HEK293 (cell line): ENCODE measurements around the gene ABHD17A.

Experiments used
- KLF10 ChIP-seq: fragments of 450-650 bp; IDR thresholded peaks from 2 replicates; pipeline ENCODE4 v1.5.1; 2018; ENCODE audit warnings: missing biosample characterization, mild to moderate bottlenecking, missing genetic modification characterization
- KLF16 ChIP-seq: fragments of 450-650 bp; formaldehyde crosslinking; IDR thresholded peaks from 2 replicates; pipeline ENCODE4 v1.5.1; 2017; ENCODE audit warnings: missing biosample characterization, missing genetic modification characterization
- KLF9 ChIP-seq: fragments of 450-650 bp; formaldehyde crosslinking; IDR thresholded peaks from 2 replicates; pipeline ENCODE4 v1.5.1; 2016; ENCODE audit warnings: missing biosample characterization, missing genetic modification characterization, low read depth
- MEIS1 ChIP-seq: sonication (generic); formaldehyde crosslinking; IDR thresholded peaks from 2 replicates; pipeline ENCODE4 v1.8.1; 2022; ENCODE audit warnings: missing genetic modification reagents, mild to moderate bottlenecking, borderline replicate concordance
- SP2 ChIP-seq: fragments of 450-650 bp; formaldehyde crosslinking; IDR thresholded peaks from 2 replicates; pipeline ENCODE4 v1.5.1; 2016; ENCODE audit warnings: missing biosample characterization, missing genetic modification characterization
- TRIM28 ChIP-seq: IDR thresholded peaks from 2 replicates; pipeline ENCODE4 v1.6.1; 2011; ENCODE audit warnings: low read length, control low read depth, borderline replicate concordance
- ZBTB20 ChIP-seq: fragments of 450-650 bp; formaldehyde crosslinking; IDR thresholded peaks from 2 replicates; pipeline ENCODE4 v1.5.1; 2016; ENCODE audit warnings: missing biosample characterization, missing genetic modification characterization
- ZBTB44 ChIP-seq: fragments of 450-650 bp; IDR thresholded peaks from 2 replicates; pipeline ENCODE4 v1.5.1; 2018; ENCODE audit warnings: missing biosample characterization, mild to moderate bottlenecking, missing genetic modification characterization
- ZFHX2 ChIP-seq: fragments of 450-650 bp; formaldehyde crosslinking; conservative IDR thresholded peaks from 2 replicates; pipeline ENCODE4 v1.5.1; 2016; ENCODE audit warnings: missing biosample characterization, missing genetic modification characterization
- ZFP69B ChIP-seq: fragments of 450-650 bp; formaldehyde crosslinking; IDR thresholded peaks from 2 replicates; pipeline ENCODE4 v1.5.1; 2016; ENCODE audit warnings: missing biosample characterization, missing genetic modification characterization
- ZNF138 ChIP-seq: fragments of 450-650 bp; formaldehyde crosslinking; IDR thresholded peaks from 2 replicates; pipeline ENCODE4 v1.5.1; 2016; ENCODE audit warnings: missing biosample characterization, missing genetic modification characterization, borderline replicate concordance
- ZNF18 ChIP-seq: fragments of 450-650 bp; formaldehyde crosslinking; IDR thresholded peaks from 2 replicates; pipeline ENCODE4 v1.5.1; 2016; ENCODE audit warnings: missing biosample characterization, missing genetic modification characterization
- ZNF221 ChIP-seq: fragments of 450-650 bp; formaldehyde crosslinking; IDR thresholded peaks from 2 replicates; pipeline ENCODE4 v1.5.1; 2017; ENCODE audit warnings: missing biosample characterization, missing genetic modification characterization, borderline replicate concordance
- ZNF26 ChIP-seq: fragments of 450-650 bp; formaldehyde crosslinking; IDR thresholded peaks from 2 replicates; pipeline ENCODE4 v1.5.1; 2016; ENCODE audit warnings: missing biosample characterization, missing genetic modification characterization
- ZNF350 ChIP-seq: fragments of 450-650 bp; formaldehyde crosslinking; IDR thresholded peaks from 2 replicates; pipeline ENCODE4 v1.5.0; 2017; ENCODE audit warnings: missing biosample characterization, mild to moderate bottlenecking, missing genetic modification characterization
- ZNF488 ChIP-seq: fragments of 450-650 bp; formaldehyde crosslinking; IDR thresholded peaks from 2 replicates; pipeline ENCODE4 v1.5.1; 2016; ENCODE audit warnings: missing biosample characterization, missing genetic modification characterization
- ZNF501 ChIP-seq: fragments of 450-650 bp; formaldehyde crosslinking; IDR thresholded peaks from 2 replicates; pipeline ENCODE4 v1.5.1; 2016; ENCODE audit warnings: missing biosample characterization, missing genetic modification characterization
- ZNF513 ChIP-seq: fragments of 450-650 bp; IDR thresholded peaks from 2 replicates; pipeline ENCODE4 v1.5.1; 2018; ENCODE audit warnings: missing biosample characterization, missing genetic modification characterization
- ZNF530 ChIP-seq: fragments of 450-650 bp; formaldehyde crosslinking; IDR thresholded peaks from 2 replicates; pipeline ENCODE4 v1.5.1; 2016; ENCODE audit warnings: low read depth, missing biosample characterization, missing genetic modification characterization
- ZNF560 ChIP-seq: fragments of 450-650 bp; formaldehyde crosslinking; IDR thresholded peaks from 2 replicates; pipeline ENCODE4 v1.5.1; 2017; ENCODE audit warnings: missing biosample characterization, missing genetic modification characterization, borderline replicate concordance
- ZNF561 ChIP-seq: fragments of 450-650 bp; IDR thresholded peaks from 2 replicates; pipeline ENCODE4 v1.5.1; 2018; ENCODE audit warnings: missing biosample characterization, missing genetic modification characterization, borderline replicate concordance
- ZNF843 ChIP-seq: fragments of 450-650 bp; formaldehyde crosslinking; IDR thresholded peaks from 2 replicates; pipeline ENCODE4 v1.5.1; 2016; ENCODE audit warnings: missing biosample characterization, missing genetic modification characterization
- ZXDB ChIP-seq: fragments of 450-650 bp; formaldehyde crosslinking; IDR thresholded peaks from 2 replicates; pipeline ENCODE4 v1.5.1; 2016; ENCODE audit warnings: missing biosample characterization, missing genetic modification characterization
- TF ChIP-seq, protein P1 (sequence below): fragments of 450-650 bp; formaldehyde crosslinking; IDR thresholded peaks from 2 replicates; pipeline ENCODE4 v1.5.1; 2016; ENCODE audit warnings: missing biosample characterization, missing genetic modification characterization
- TF ChIP-seq, protein P2 (sequence below): fragments of 450-650 bp; formaldehyde crosslinking; IDR thresholded peaks from 2 replicates; pipeline ENCODE4 v1.5.1; 2016; ENCODE audit warnings: missing biosample characterization, missing genetic modification characterization
- TF ChIP-seq, protein P3 (sequence below): fragments of 450-650 bp; formaldehyde crosslinking; IDR thresholded peaks from 2 replicates; pipeline ENCODE4 v1.5.1; 2017; ENCODE audit warnings: missing biosample characterization, missing genetic modification characterization

Gene ABHD17A

GRCh38 chr19:1863638-1864479 is 21.4 kb downstream of the ABHD17A start (continued):
- TF ChIP-seq, protein P1, sequence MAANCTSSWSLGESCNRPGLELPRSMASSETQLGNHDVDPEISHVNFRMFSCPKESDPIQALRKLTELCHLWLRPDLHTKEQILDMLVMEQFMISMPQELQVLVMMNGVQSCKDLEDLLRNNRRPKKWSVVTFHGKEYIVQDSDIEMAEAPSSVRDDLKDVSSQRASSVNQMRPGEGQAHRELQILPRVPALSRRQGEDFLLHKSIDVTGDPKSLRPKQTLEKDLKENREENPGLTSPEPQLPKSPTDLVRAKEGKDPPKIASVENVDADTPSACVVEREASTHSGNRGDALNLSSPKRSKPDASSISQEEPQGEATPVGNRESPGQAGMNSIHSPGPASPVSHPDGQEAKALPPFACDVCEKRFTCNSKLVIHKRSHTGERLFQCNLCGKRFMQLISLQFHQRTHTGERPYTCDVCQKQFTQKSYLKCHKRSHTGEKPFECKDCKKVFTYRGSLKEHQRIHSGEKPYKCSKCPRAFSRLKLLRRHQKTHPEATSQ (tag by site-specific recombination) = no peak
- TF ChIP-seq, protein P2, sequence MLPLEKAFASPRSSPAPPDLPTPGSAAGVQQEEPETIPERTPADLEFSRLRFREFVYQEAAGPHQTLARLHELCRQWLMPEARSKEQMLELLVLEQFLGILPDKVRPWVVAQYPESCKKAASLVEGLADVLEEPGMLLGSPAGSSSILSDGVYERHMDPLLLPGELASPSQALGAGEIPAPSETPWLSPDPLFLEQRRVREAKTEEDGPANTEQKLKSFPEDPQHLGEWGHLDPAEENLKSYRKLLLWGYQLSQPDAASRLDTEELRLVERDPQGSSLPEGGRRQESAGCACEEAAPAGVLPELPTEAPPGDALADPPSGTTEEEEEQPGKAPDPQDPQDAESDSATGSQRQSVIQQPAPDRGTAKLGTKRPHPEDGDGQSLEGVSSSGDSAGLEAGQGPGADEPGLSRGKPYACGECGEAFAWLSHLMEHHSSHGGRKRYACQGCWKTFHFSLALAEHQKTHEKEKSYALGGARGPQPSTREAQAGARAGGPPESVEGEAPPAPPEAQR (tag by site-specific recombination) = no peak
- TF ChIP-seq MEIS1 (CRISPR knock-in tag) (no peak), ZFP69B (tag by site-specific recombination) (peak; percentile 45; the same call in 1 of the 2 replicates), ZFHX2 (tag by site-specific recombination) (peak; percentile 59), ZNF26 (tag by site-specific recombination) (no peak), ZNF561 (tag by site-specific recombination) (0 out of 2 replicates have a peak, but pooled peaks have one; percentile 22), ZNF138 (no peak), ZBTB44 (no peak), ZNF560 (tag by site-specific recombination) (no peak), KLF9 (peak; percentile 96), ZNF530 (tag by site-specific recombination) (no peak), TRIM28 (no peak), ZNF513 (tag by site-specific recombination) (no peak), ZNF18 (tag by site-specific recombination) (no peak), ZNF843 (tag by site-specific recombination) (0 out of 2 replicates have a peak, but pooled peaks have one; percentile 8), KLF10 (tag by site-specific recombination) (peak; percentile 97), ZNF488 (tag by site-specific recombination) (no peak), KLF16 (tag by site-specific recombination) (peak; percentile 99), ZXDB (tag by site-specific recombination) (peak; percentile 65; the same call in 1 of the 2 replicates), ZNF501 (tag by site-specific recombination) (no peak), ZBTB20 (tag by site-specific recombination) (peak; percentile 87), ZNF350 (tag by site-specific recombination) (no peak), SP2 (tag by site-specific recombination) (peak; percentile 76), ZNF221 (tag by site-specific recombination) (no peak)
- TF ChIP-seq, protein P3, sequence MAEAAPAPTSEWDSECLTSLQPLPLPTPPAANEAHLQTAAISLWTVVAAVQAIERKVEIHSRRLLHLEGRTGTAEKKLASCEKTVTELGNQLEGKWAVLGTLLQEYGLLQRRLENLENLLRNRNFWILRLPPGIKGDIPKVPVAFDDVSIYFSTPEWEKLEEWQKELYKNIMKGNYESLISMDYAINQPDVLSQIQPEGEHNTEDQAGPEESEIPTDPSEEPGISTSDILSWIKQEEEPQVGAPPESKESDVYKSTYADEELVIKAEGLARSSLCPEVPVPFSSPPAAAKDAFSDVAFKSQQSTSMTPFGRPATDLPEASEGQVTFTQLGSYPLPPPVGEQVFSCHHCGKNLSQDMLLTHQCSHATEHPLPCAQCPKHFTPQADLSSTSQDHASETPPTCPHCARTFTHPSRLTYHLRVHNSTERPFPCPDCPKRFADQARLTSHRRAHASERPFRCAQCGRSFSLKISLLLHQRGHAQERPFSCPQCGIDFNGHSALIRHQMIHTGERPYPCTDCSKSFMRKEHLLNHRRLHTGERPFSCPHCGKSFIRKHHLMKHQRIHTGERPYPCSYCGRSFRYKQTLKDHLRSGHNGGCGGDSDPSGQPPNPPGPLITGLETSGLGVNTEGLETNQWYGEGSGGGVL = peak; percentile 86
